B cell (primary cell): ENCODE measurements around the gene CXCR2. TPM values are rescaled to one million over a fixed set of nuclear protein-coding genes. Genes with fewer than 3 reads are reported as not detected.

Source experiments
- ATAC-seq: fragments of 200-7000 bp; cut with Tn5 transposase; one replicate; pipeline ENCODE4 v1.10.0; 2021; ENCODE audit warnings: low read depth, mild to moderate bottlenecking, moderate number of reproducible peaks, moderate library complexity
- CTCF ChIA-PET: fragments of 350-600 bp; sonication (Branson Sonifier 250); formaldehyde crosslinking; loops from one replicate; lab custom pipeline; 2021; ENCODE audit warnings: antibody characterized with exemption, inconsistent platforms; lab: Charles Lee
- POLR2A ChIA-PET: fragments of 350-600 bp; sonication (Branson Sonifier 250); formaldehyde crosslinking; loops from one replicate; lab custom pipeline; 2021; ENCODE audit warnings: antibody characterized with exemption; lab: Charles Lee
- DNase-seq: peaks from one replicate; pipeline ENCODE4 v3.0.0; 2013
- H2AFZ ChIP-seq: 2 replicates; pipeline ENCODE4 v1.6.1; 2012; ENCODE audit warnings: mild to moderate bottlenecking, low read depth, low read length; ENCODE audit not compliant: insufficient read depth, poor library complexity, severe bottlenecking
- H3K27ac ChIP-seq, 2 donors: 1 replicate in 1 of 2; 2 replicates in 1 of 2; pipeline ENCODE4 v1.5.1; 2012 to 2013; ENCODE audit warnings: low read length in 2 of 2, mild to moderate bottlenecking in 2 of 2, moderate library complexity in 1 of 2
- H3K27me3 ChIP-seq, 4 experiments: fragments of 200-600 bp in 1 of 4; sonication (generic) in 1 of 4; replicated peaks in 1 of 4; 1 replicate in 2 of 4; 2 replicates in 2 of 4; pipeline versions ENCODE4 v1.6.1 to v1.7.0; 2013 to 2016; ENCODE audit warnings: low read length in 3 of 4, mild to moderate bottlenecking in 2 of 4, mixed read lengths in 1 of 4, moderate library complexity in 1 of 4; ENCODE audit not compliant: insufficient read depth in 4 of 4, control insufficient read depth in 3 of 4; ENCODE audit errors: control extremely low read depth in 1 of 4
- H3K36me3 ChIP-seq, 2 experiments: replicated peaks in 1 of 2; 1 replicate in 1 of 2; 2 replicates in 1 of 2; pipeline versions ENCODE4 v1.6.1 to v1.7.1; 2013; ENCODE audit warnings: low read length in 1 of 2; ENCODE audit not compliant: insufficient read depth in 2 of 2, control insufficient read depth in 1 of 2; ENCODE audit errors: control extremely low read depth in 1 of 2, extremely low read depth in 1 of 2
- H3K4me1 ChIP-seq, 2 donors: fragments of 200-600 bp in 1 of 2; sonication (generic) in 1 of 2; 1 replicate in 1 of 2; 2 replicates in 1 of 2; pipeline versions ENCODE4 v1.5.1 to v1.6.1; 2013 to 2017; ENCODE audit warnings: low read length in 2 of 2; ENCODE audit not compliant: control insufficient read depth in 2 of 2, insufficient read depth in 2 of 2
- H3K4me2 ChIP-seq: replicated peaks from 2 replicates; pipeline ENCODE3; 2012; ENCODE audit warnings: mild to moderate bottlenecking, low read depth, low read length; ENCODE audit not compliant: poor library complexity, severe bottlenecking
- H3K4me3 ChIP-seq, 5 experiments: fragments of 200-600 bp in 1 of 5; sonication (generic) in 1 of 5; 1 replicate in 3 of 5; 2 replicates in 2 of 5; pipeline versions ENCODE4 v1.5.1 to v1.7.0; 2011 to 2016; ENCODE audit warnings: low read length in 4 of 5, mild to moderate bottlenecking in 4 of 5, low read depth in 2 of 5, control low read depth in 1 of 5, moderate library complexity in 1 of 5; ENCODE audit not compliant: insufficient read depth in 1 of 5; ENCODE audit errors: control extremely low read depth in 1 of 5, extremely low read depth in 1 of 5
- H3K79me2 ChIP-seq: fragments of 200-600 bp; sonication (generic); one replicate; pipeline ENCODE4 v1.6.0; 2016; ENCODE audit warnings: low read length; ENCODE audit not compliant: control insufficient read depth, insufficient read depth
- H3K9ac ChIP-seq: fragments of 200-600 bp; sonication (generic); 2 replicates; pipeline ENCODE4 v1.6.1; 2017; ENCODE audit warnings: mild to moderate bottlenecking, low read length, moderate library complexity
- H3K9me3 ChIP-seq, 3 donors: one replicate each; pipeline versions ENCODE4 v1.6.1 to v1.7.1; 2013; ENCODE audit warnings: low read length in 2 of 3; ENCODE audit not compliant: control insufficient read depth in 2 of 3, insufficient read depth in 1 of 3; ENCODE audit errors: control extremely low read depth in 1 of 3
- H4K20me1 ChIP-seq: 2 replicates; pipeline ENCODE4 v1.6.0; 2012; ENCODE audit warnings: mild to moderate bottlenecking, low read length; ENCODE audit not compliant: insufficient read depth, control insufficient read depth, poor library complexity, severe bottlenecking
- H3K27ac Mint-ChIP-seq: one replicate; pipeline ENCODE4 v1.8.0; 2021; ENCODE audit warnings: mixed read lengths
- H3K27me3 Mint-ChIP-seq: one replicate; pipeline ENCODE4 v1.8.0; 2021; ENCODE audit warnings: mixed read lengths
- H3K4me1 Mint-ChIP-seq: one replicate; pipeline ENCODE4 v1.8.0; 2021; ENCODE audit warnings: mixed read lengths
- H3K4me3 Mint-ChIP-seq: one replicate; pipeline ENCODE4 v1.8.0; 2021; ENCODE audit warnings: mixed read lengths
- H3K9me3 Mint-ChIP-seq: one replicate; pipeline ENCODE4 v1.8.0; 2022; ENCODE audit warnings: mixed read lengths; ENCODE audit not compliant: insufficient read depth
- EZH2 ChIP-seq: IDR thresholded peaks from 2 replicates; pipeline ENCODE4 v1.6.1; 2012; ENCODE audit warnings: borderline replicate concordance, low read depth, mild to moderate bottlenecking, moderate library complexity, low read length; ENCODE audit not compliant: insufficient read depth, poor library complexity, severe bottlenecking
- WGBS: methylation state at CpG from one replicate; pipeline ENCODE4 v1.1.5; 2013; ENCODE audit warnings: missing lambda C conversion rate; ENCODE audit not compliant: insufficient coverage; 5-methylcytosine and 5-hydroxymethylcytosine counted together
- intact Hi-C: fragments of 100-400 bp; cut with micrococcal nuclease; formaldehyde crosslinking; loops from one replicate; pipeline ENCODE4 v1.10.0; 2022
- polyA plus RNA-seq: library from polyadenylated mRNA; depleted of rRNA; stranded (reverse); fragments of >200 nt; gene quantifications from 2 replicates; pipeline ENCODE4 v1.2.3, GENCODE V29; 2012
- total RNA-seq, 2 donors: library from RNA; stranded (reverse); fragments of 120-200 nt in 1 of 2; gene quantifications; 1 replicate in 1 of 2; 2 replicates in 1 of 2; pipeline versions ENCODE4 v1.2.3 to v1.2.4, GENCODE V29; 2013 to 2022
- TF ChIP-seq, protein P1 (sequence below): fragments of 200-600 bp; IDR thresholded peaks from one replicate; pipeline ENCODE4 v1.8.0; 2022; ENCODE audit warnings: antibody characterized with exemption, mild to moderate bottlenecking

Gene CXCR2
- total and polyA plus RNA-seq, 2 donors (not counting 1 experiment from before 2014, with no cell fraction given), result 0.03 TPM; not detected in 1

DNA sequence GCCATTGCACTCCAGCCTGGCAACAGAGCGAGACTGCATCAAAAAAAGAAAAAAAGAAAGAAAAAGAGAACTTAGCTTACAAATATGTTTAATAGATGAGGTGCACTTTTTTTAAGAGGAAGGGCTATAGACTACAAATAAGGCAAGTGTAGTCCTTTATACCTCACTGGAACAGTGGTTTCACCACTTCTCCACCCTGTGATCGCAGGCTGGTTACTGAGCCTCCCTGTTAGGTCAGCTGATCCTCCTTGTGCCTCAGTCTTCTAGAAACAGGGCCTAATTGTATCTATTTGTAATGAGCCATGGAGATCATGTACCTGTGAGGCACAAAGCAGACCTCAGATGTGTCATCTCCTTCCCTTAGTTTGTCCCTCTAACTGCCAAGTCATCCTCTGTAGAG, 4.5 kb downstream of the CXCR2 start:
- Mint-ChIP-seq H3K9me3 (no peaks in the 10 kb centered on the region), H3K27ac (no peak overlapping the region), H3K27me3 (peaks cover 35% of the 10 kb centered on the region), H3K4me3 (no peak overlapping the region), H3K4me1 (peaks cover 4% of the 10 kb centered on the region)
- Histone ChIP-seq H3K36me3 (no peaks in the 10 kb centered on the region), H3K79me2 (no peaks in the 10 kb centered on the region), H3K27me3 (peaks cover 0 to 12% (median 5%) of the 10 kb centered on the region in 4 experiments), H3K4me3 (no peak overlapping the region), H3K4me2 (no peak overlapping the region), H3K9ac (no peak overlapping the region), H4K20me1 (no peaks in the 10 kb centered on the region), H3K4me1 (no peaks in the 10 kb centered on the region), H2AFZ (no peak overlapping the region), H3K27ac (no peak overlapping the region), H3K9me3 (no peaks in the 10 kb centered on the region)
- DNase-seq, result no peak
- ChIA-PET CTCF (no interaction called here), POLR2A (no interaction called here)
- intact Hi-C loops, result no loop called here
- no CpG with 5 or more reads among the region's 2 CpGs for WGBS
- ATAC-seq, result no peak
- no peak for TF ChIP-seq EZH2
- TF ChIP-seq, protein P1, sequence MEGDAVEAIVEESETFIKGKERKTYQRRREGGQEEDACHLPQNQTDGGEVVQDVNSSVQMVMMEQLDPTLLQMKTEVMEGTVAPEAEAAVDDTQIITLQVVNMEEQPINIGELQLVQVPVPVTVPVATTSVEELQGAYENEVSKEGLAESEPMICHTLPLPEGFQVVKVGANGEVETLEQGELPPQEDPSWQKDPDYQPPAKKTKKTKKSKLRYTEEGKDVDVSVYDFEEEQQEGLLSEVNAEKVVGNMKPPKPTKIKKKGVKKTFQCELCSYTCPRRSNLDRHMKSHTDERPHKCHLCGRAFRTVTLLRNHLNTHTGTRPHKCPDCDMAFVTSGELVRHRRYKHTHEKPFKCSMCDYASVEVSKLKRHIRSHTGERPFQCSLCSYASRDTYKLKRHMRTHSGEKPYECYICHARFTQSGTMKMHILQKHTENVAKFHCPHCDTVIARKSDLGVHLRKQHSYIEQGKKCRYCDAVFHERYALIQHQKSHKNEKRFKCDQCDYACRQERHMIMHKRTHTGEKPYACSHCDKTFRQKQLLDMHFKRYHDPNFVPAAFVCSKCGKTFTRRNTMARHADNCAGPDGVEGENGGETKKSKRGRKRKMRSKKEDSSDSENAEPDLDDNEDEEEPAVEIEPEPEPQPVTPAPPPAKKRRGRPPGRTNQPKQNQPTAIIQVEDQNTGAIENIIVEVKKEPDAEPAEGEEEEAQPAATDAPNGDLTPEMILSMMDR, result no peak

DNA sequence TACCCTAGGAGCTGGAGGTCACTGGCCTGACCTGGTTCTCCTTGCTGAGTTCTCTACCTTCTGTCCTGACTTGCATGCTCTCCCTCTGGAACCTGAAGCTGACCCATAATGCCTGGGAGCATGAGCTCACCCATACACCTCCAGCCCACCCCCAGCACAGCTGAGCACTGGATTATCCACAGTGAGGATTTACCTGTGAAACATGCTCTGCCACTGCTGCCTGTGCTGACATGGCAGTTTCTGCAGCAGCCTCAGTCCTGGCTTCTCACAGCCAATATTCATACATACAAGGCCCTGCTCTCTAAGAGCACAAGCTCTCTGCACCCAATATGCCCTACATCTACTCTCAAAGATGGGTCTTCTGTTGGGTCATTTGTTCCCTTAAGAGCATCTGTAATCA, 5.0 kb downstream of the CXCR2 start:
- no peaks in the 10 kb centered on the region for H3K9me3 ChIP-seq
- H3K27me3 ChIP-seq, result peaks cover 0 to 13% (median 5%) of the 10 kb centered on the region in 4 experiments
- Mint-ChIP-seq H3K27ac (no peak overlapping the region), H3K27me3 (peaks cover 35% of the 10 kb centered on the region), H3K4me3 (no peak overlapping the region), H3K4me1 (no peaks in the 10 kb centered on the region), H3K9me3 (no peaks in the 10 kb centered on the region)
- ChIA-PET CTCF (no interaction called here), POLR2A (interaction anchor here (0.7 kb wide), 1 partner anchor 58 kb away, joined by 3 read pairs; no protein-coding TSS in a partner anchor)
- H2AFZ ChIP-seq, result no peak overlapping the region
- intact Hi-C loops, result no loop called here
- H3K4me1 ChIP-seq, result no peaks in the 10 kb centered on the region
- no peak for ATAC-seq
- no peaks in the 10 kb centered on the region for H3K79me2 ChIP-seq
- no peak overlapping the region for H3K27ac ChIP-seq
- no peak overlapping the region for H3K9ac ChIP-seq
- H3K4me3 ChIP-seq, result no peak overlapping the region
- DNase-seq, result no peak
- no peaks in the 10 kb centered on the region for H3K36me3 ChIP-seq
- no peak overlapping the region for H3K4me2 ChIP-seq
- H4K20me1 ChIP-seq, result no peaks in the 10 kb centered on the region
- TF ChIP-seq, protein P1, result no peak
- TF ChIP-seq EZH2, result no peak
